K562 (cell line): ENCODE data around the gene MYL9. TPM values are rescaled to one million over a fixed set of nuclear protein-coding genes. Genes with fewer than 3 reads are reported as not detected.

ENCODE experiments used
- ATF1 ChIP-seq, 2 experiments: fragments of 450-650 bp in 1 of 2; IDR thresholded peaks; 2 replicates each; pipeline ENCODE4 v1.6.1; 2016; ENCODE audit warnings: missing compliant biosample characterization in 1 of 2, missing genetic modification characterization in 1 of 2
- CBFA2T3 ChIP-seq: fragments of 450-650 bp; IDR thresholded peaks from 2 replicates; pipeline ENCODE4 v1.6.1; 2017
- CHD1 ChIP-seq: fragments of 200-600 bp; sonication (generic); IDR thresholded peaks from one replicate; pipeline ENCODE4 v1.6.1; 2012; ENCODE audit warnings: mild to moderate bottlenecking, moderate library complexity, low read length, inconsistent platforms
- CTBP1 ChIP-seq: fragments of 450-650 bp; IDR thresholded peaks from 2 replicates; pipeline ENCODE4 v1.6.1; 2016; ENCODE audit warnings: borderline replicate concordance
- ESRRA ChIP-seq: fragments of 450-650 bp; IDR thresholded peaks from 2 replicates; pipeline ENCODE4 v1.6.1; 2014; ENCODE audit warnings: low read depth, mild to moderate bottlenecking, moderate library complexity, borderline replicate concordance
- GATAD2A ChIP-seq: fragments of 450-650 bp; IDR thresholded peaks from 2 replicates; pipeline ENCODE4 v1.6.1; 2017
- JUND ChIP-seq, 2 experiments: IDR thresholded peaks; 2 replicates in 1 of 2; 3 replicates in 1 of 2; pipeline ENCODE4 v1.6.1; 2011; ENCODE audit warnings: borderline replicate concordance in 2 of 2, low read depth in 2 of 2, low read length in 2 of 2, improper control_type of control experiment in 1 of 2, missing biosample characterization in 1 of 2, missing genetic modification characterization in 1 of 2, missing genetic modification reagents in 1 of 2
- NFRKB ChIP-seq: fragments of 450-650 bp; IDR thresholded peaks from 2 replicates; pipeline ENCODE4 v1.6.1; 2016; ENCODE audit warnings: low read depth
- NRF1 ChIP-seq, 2 experiments: fragments of 450-650 bp; IDR thresholded peaks in 1 of 2; conservative IDR thresholded peaks in 1 of 2; 2 replicates each; pipeline ENCODE4 v1.6.1; 2014; ENCODE audit warnings: mild to moderate bottlenecking in 2 of 2
- OTX1 ChIP-seq: fragments of 450-650 bp; formaldehyde crosslinking; IDR thresholded peaks from 2 replicates; pipeline ENCODE4 v1.4.0; 2022; ENCODE audit warnings: mild to moderate bottlenecking
- PTTG1 ChIP-seq: fragments of 450-650 bp; IDR thresholded peaks from 2 replicates; pipeline ENCODE4 v1.6.1; 2016; ENCODE audit warnings: low read depth, mild to moderate bottlenecking, missing genetic modification characterization, missing compliant biosample characterization
- SREBF1 ChIP-seq: fragments of 150-350 bp; IDR thresholded peaks from 2 replicates; pipeline ENCODE4 v1.6.1; 2014; ENCODE audit warnings: antibody characterized with exemption, low read depth, low read length, borderline replicate concordance
- TAL1 ChIP-seq: fragments of 450-650 bp; IDR thresholded peaks from 2 replicates; pipeline ENCODE4 v1.6.1; 2016; ENCODE audit warnings: mild to moderate bottlenecking
- ZBTB7A ChIP-seq: IDR thresholded peaks from 2 replicates; pipeline ENCODE4 v1.6.1; 2011; ENCODE audit warnings: low read depth, mild to moderate bottlenecking, low read length, moderate library complexity, borderline replicate concordance; ENCODE audit not compliant: control insufficient read depth
- ZNF263 ChIP-seq: sonication (generic); formaldehyde crosslinking; IDR thresholded peaks from 2 replicates; pipeline ENCODE4 v1.8.0; 2022; ENCODE audit warnings: mild to moderate bottlenecking, missing genetic modification reagents, borderline replicate concordance
- ZNF76 ChIP-seq: fragments of 250-450 bp; sonication (Bioruptor Pico); IDR thresholded peaks from 2 replicates; pipeline ENCODE4 v1.4.0; 2020; ENCODE audit warnings: mild to moderate bottlenecking, moderate library complexity, borderline replicate concordance
- polyA plus RNA-seq, 8 experiments: library from polyadenylated mRNA; depleted of rRNA in 4 of 8; stranded (reverse) in 5 of 8; unstranded in 3 of 8; fragments of >200 nt; fragmentation: Nextera tagmentation in 2 of 8; fragmentation: Illumina TruSeq in 1 of 8; extraction: Ambion mirVana in 2 of 8; extraction: Trizol in 1 of 8; gene quantifications; 2 replicates each; pipeline versions ENCODE4 v1.2.1 to v1.2.3, GENCODE V29; 2011 to 2014; ENCODE audit warnings: inconsistent platforms in 1 of 8, missing spikeins in 1 of 8
- total RNA-seq, 7 experiments: library from RNA; depleted of rRNA in 6 of 7; stranded (reverse); fragments of >200 nt in 6 of 7; fragmentation: Illumina TruSeq in 2 of 7; extraction: Trizol in 2 of 7; gene quantifications; 2 replicates each; pipeline versions ENCODE4 v1.2.1 to v1.2.3, GENCODE V29; 2011 to 2021; ENCODE audit warnings: low replicate concordance in 1 of 7
- TF ChIP-seq, protein P1 (sequence below), 3 experiments: IDR thresholded peaks in 2 of 3; conservative IDR thresholded peaks in 1 of 3; 2 replicates each; pipeline ENCODE4 v1.5.1; 2011 to 2012; ENCODE audit warnings: low read length in 3 of 3, mild to moderate bottlenecking in 3 of 3, control low read depth in 2 of 3, improper control_type of control experiment in 1 of 3, inconsistent platforms in 1 of 3, low read depth in 1 of 3, mixed read lengths in 1 of 3, moderate library complexity in 1 of 3; ENCODE audit not compliant: insufficient read depth in 2 of 3
- TF ChIP-seq, protein P2 (sequence below): fragments of 200-800 bp; sonication (Bioruptor generic); IDR thresholded peaks from 2 replicates; pipeline ENCODE4 v1.6.1; 2017; ENCODE audit warnings: missing genetic modification characterization, missing compliant biosample characterization
- TF ChIP-seq, protein P3 (sequence below), 3 experiments: fragments of 200-800 bp in 1 of 3; sonication (Bioruptor generic) in 1 of 3; sonication (generic) in 1 of 3; formaldehyde crosslinking in 1 of 3; IDR thresholded peaks; 2 replicates each; pipeline versions ENCODE4 v1.6.1 to v1.8.0; 2016 to 2022; ENCODE audit warnings: mild to moderate bottlenecking in 2 of 3, missing compliant biosample characterization in 2 of 3, missing genetic modification characterization in 2 of 3, missing genetic modification reagents in 1 of 3
- TF ChIP-seq, protein P4 (sequence below): sonication (generic); formaldehyde crosslinking; IDR thresholded peaks from 2 replicates; pipeline ENCODE4 v1.8.0; 2022; ENCODE audit warnings: mild to moderate bottlenecking, missing genetic modification reagents

MYL9 gene
- total and polyA plus RNA-seq, 9 of the 15 experiments (the other 6 are each of a cell fraction or from before 2014, with no cell fraction given) = 0.11 to 3.2 (median 0.81) TPM; not detected in 1

DNA sequence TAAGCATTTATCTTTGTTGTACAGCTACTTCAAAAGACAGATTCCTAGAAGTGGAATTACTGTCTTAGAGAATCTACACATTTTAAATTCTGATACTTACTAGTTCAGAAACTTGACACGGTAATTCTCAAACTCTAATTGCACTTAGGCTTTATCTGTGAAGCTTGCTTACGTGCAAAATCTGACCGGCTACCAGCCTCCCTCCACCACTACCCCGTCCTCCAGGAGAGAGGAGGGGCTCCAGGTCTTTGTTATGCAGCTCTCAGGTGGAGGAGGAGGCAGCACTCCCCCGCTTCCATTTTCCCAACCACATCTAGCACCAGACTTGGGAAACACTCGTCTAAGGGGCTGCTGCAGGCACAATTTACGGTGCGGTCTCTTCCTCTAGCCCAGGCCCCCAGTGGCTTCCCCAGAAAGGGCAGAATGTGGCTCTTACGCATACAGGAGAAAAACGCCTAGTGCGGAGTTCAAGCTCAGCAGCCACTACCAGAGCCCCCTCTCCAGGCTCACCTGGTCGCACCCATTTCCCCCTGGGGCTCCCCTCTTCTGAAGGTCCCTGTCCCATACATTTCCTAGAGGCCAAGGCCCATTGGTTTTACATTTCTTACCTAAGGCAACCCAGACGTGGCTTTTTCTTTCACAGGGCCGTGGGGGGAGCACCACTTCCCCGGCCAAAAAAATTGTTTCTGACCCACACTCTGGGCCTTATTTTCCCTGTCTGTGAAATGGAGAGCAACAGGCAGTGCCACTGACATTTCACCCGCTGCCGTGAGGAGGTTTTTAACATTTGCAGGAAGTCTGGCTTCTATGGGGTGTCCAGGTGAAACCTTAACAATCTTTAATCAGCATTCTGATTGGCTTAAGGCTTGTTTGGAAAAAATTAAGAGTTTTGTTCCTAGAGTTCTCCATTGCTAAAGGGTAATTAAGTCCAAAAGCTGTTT is 30.5 kb downstream of the MYL9 start (continued):
- TF ChIP-seq OTX1 (CRISPR knock-in tag) (no peak), ZNF263 (CRISPR knock-in tag) (peak; percentile 36; the same call in 1 of the 2 replicates), TAL1 (0 out of 2 replicates have a peak, but pooled peaks have one; percentile 28), GATAD2A (peak; percentile 52; the same call in 1 of the 2 replicates), ZNF76 (no peak), NFRKB (0 out of 2 replicates have a peak, but pooled peaks have one; percentile 49), CTBP1 (peak; percentile 51; the same call in 1 of the 2 replicates), CBFA2T3 (0 out of 2 replicates have a peak, but pooled peaks have one; percentile 15), CHD1 (no peak), ZBTB7A (peak; percentile 56; the same call in 1 of the 2 replicates), SREBF1 (no peak), ESRRA (no peak), NRF1 (conservative IDR thresholded peaks at IDR 0.05 in 1 of 2, IDR thresholded peaks at IDR 0.05 in 1 of 2) (peak in 1 of 2 experiments; percentile 24; a peak in 2 of 4 replicates), PTTG1 (no peak), ATF1 (CRISPR knock-in tag; IDR thresholded peaks at IDR 0.05) (no peak), ATF1 (tag; IDR thresholded peaks at IDR 0.05) (peak; percentile 41; the same call in 1 of the 2 replicates), JUND (IDR thresholded peaks at IDR 0.05; ENCODE audit: borderline replicate concordance, low read depth, low read length) (no peak), JUND (tag; IDR thresholded peaks at IDR 0.05; ENCODE audit: borderline replicate concordance, low read depth, low read length) (peak; percentile 20; the same call in 1 of the 3 replicates)
- TF ChIP-seq, protein P1, sequence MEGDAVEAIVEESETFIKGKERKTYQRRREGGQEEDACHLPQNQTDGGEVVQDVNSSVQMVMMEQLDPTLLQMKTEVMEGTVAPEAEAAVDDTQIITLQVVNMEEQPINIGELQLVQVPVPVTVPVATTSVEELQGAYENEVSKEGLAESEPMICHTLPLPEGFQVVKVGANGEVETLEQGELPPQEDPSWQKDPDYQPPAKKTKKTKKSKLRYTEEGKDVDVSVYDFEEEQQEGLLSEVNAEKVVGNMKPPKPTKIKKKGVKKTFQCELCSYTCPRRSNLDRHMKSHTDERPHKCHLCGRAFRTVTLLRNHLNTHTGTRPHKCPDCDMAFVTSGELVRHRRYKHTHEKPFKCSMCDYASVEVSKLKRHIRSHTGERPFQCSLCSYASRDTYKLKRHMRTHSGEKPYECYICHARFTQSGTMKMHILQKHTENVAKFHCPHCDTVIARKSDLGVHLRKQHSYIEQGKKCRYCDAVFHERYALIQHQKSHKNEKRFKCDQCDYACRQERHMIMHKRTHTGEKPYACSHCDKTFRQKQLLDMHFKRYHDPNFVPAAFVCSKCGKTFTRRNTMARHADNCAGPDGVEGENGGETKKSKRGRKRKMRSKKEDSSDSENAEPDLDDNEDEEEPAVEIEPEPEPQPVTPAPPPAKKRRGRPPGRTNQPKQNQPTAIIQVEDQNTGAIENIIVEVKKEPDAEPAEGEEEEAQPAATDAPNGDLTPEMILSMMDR (IDR thresholded peaks at IDR 0.05 in 2 of 3, conservative IDR thresholded peaks at IDR 0.05 in 1 of 3; ENCODE audit: insufficient read depth in 2 of 3, low read depth in 1 of 3, low read length in 3 of 3) = peak in 1 of 3 experiments; percentile 29; a peak in 1 of 6 replicates
- TF ChIP-seq, protein P2, sequence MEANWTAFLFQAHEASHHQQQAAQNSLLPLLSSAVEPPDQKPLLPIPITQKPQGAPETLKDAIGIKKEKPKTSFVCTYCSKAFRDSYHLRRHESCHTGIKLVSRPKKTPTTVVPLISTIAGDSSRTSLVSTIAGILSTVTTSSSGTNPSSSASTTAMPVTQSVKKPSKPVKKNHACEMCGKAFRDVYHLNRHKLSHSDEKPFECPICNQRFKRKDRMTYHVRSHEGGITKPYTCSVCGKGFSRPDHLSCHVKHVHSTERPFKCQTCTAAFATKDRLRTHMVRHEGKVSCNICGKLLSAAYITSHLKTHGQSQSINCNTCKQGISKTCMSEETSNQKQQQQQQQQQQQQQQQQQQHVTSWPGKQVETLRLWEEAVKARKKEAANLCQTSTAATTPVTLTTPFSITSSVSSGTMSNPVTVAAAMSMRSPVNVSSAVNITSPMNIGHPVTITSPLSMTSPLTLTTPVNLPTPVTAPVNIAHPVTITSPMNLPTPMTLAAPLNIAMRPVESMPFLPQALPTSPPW (CRISPR knock-in tag) = peak; percentile 27; the same call in 1 of the 2 replicates
- TF ChIP-seq, protein P3, sequence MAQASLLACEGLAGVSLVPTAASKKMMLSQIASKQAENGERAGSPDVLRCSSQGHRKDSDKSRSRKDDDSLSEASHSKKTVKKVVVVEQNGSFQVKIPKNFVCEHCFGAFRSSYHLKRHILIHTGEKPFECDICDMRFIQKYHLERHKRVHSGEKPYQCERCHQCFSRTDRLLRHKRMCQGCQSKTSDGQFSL (CRISPR knock-in tag; IDR thresholded peaks at IDR 0.05) = no peak
- TF ChIP-seq, protein P3 (tag; IDR thresholded peaks at IDR 0.05) = peak in 1 of 2 experiments; percentile 79; a peak in 2 of 4 replicates
- TF ChIP-seq, protein P4, sequence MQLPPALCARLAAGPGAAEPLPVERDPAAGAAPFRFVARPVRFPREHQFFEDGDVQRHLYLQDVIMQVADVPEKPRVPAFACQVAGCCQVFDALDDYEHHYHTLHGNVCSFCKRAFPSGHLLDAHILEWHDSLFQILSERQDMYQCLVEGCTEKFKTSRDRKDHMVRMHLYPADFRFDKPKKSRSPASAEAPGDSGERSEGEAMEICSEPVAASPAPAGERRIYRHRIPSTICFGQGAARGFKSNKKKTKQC (CRISPR knock-in tag) = 0 out of 2 replicates have a peak, but pooled peaks have one; percentile 49
